ENCODE results near the gene GCLC. TPM values are rescaled to one million over a fixed set of nuclear protein-coding genes. Genes with fewer than 3 reads are reported as not detected.

GCLC gene
- total RNA-seq, 1 experiment from 2014 or later = 108 TPM

- no peak for DNase-seq (ENCODE audit: unreplicated experiment)
- TF ChIP-seq, protein P1, sequence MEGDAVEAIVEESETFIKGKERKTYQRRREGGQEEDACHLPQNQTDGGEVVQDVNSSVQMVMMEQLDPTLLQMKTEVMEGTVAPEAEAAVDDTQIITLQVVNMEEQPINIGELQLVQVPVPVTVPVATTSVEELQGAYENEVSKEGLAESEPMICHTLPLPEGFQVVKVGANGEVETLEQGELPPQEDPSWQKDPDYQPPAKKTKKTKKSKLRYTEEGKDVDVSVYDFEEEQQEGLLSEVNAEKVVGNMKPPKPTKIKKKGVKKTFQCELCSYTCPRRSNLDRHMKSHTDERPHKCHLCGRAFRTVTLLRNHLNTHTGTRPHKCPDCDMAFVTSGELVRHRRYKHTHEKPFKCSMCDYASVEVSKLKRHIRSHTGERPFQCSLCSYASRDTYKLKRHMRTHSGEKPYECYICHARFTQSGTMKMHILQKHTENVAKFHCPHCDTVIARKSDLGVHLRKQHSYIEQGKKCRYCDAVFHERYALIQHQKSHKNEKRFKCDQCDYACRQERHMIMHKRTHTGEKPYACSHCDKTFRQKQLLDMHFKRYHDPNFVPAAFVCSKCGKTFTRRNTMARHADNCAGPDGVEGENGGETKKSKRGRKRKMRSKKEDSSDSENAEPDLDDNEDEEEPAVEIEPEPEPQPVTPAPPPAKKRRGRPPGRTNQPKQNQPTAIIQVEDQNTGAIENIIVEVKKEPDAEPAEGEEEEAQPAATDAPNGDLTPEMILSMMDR (IDR thresholded peaks at IDR 0.05; ENCODE audit: unreplicated experiment) = no peak
- Mint-ChIP-seq H3K4me3 (ENCODE audit: unreplicated experiment) (no peak overlapping the region), H3K27me3 (ENCODE audit: insufficient read depth, unreplicated experiment) (no peaks in the 10 kb centered on the region), H3K36me3 (ENCODE audit: insufficient read depth, unreplicated experiment) (no peaks in the 10 kb centered on the region), H3K9me3 (ENCODE audit: unreplicated experiment) (no peaks in the 10 kb centered on the region), H3K4me1 (ENCODE audit: insufficient read depth, unreplicated experiment) (no peaks in the 10 kb centered on the region), H3K27ac (ENCODE audit: low read depth, unreplicated experiment) (no peak overlapping the region)
- intact Hi-C loops (cut with micrococcal nuclease) = no loop called here
- BruUV-seq (replicated peaks) = no TSS peak
- POLR2A ChIA-PET = no interaction called here
- CTCF ChIA-PET = interaction anchor here (0.8 to 1.1 kb wide), 2 partner anchors 57 to 82 kb away, joined by 3 to 4 read pairs; no protein-coding TSS in a partner anchor
Measured at GRCh38 chr6:53568776-53569616, 24.1 kb upstream of the GCLC start.

DNA sequence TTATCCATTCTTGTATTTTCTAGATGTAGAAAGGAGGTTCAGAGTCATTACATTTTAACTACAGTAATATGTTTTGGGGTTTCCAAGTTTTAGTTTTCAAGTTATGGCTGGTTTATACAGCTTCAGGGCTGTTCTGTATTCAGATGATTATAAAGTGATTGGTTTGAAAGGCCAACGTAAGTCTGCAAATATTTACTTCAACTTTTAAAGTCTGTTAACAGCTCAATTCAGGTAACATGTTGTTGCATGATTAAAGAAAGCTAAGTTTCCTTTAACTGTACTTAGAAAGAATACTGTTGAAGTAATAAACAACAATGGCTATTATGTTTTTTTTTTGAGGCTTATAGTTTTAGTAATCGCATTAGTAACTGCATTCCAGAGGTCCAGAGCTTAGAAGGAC lies 22.8 kb upstream of the GCLC start:
- no TSS peak for BruUV-seq (replicated peaks)
- Mint-ChIP-seq H3K9me3 (ENCODE audit: unreplicated experiment) (peaks cover 4% of the 10 kb centered on the region), H3K27me3 (ENCODE audit: insufficient read depth, unreplicated experiment) (no peaks in the 10 kb centered on the region), H3K36me3 (ENCODE audit: insufficient read depth, unreplicated experiment) (no peaks in the 10 kb centered on the region), H3K27ac (ENCODE audit: low read depth, unreplicated experiment) (no peak overlapping the region), H3K4me3 (ENCODE audit: unreplicated experiment) (no peak overlapping the region), H3K4me1 (ENCODE audit: insufficient read depth, unreplicated experiment) (no peaks in the 10 kb centered on the region)
- ChIA-PET CTCF (interaction anchor here (0.6 kb wide), 1 partner anchor 94 kb away, joined by 4 read pairs; no protein-coding TSS in a partner anchor), POLR2A (interaction anchor here (0.5 to 0.6 kb wide), 2 partner anchors 13 to 51 kb away, joined by 3 read pairs; no protein-coding TSS in a partner anchor)
- intact Hi-C loops (cut with micrococcal nuclease) = no loop called here
- DNase-seq (ENCODE audit: unreplicated experiment) = no peak
- TF ChIP-seq, protein P1 (IDR thresholded peaks at IDR 0.05; ENCODE audit: unreplicated experiment) = no peak

DNA sequence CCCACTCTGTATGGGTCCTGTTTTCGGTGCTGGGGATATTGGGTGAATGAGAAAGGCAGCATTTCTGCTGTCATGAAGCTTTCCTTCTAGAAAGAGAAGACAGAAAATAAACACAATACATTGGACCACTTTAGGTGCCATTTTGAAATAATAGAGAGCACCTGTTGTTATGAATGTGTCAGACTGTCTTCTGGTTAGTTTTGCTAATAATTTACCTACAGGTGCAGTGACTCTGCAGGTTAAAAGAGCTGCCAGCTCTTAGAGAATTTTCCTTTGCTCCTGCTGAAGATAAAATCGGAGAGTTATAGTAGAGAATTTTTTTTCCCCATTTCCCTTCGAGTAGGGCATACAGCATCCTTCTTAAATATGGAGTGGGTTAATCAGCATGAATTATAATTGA lies 21.9 kb upstream of the GCLC start:
- intact Hi-C loops (cut with micrococcal nuclease) = no loop called here
- Mint-ChIP-seq H3K36me3 (ENCODE audit: insufficient read depth, unreplicated experiment) (no peaks in the 10 kb centered on the region), H3K4me1 (ENCODE audit: insufficient read depth, unreplicated experiment) (no peaks in the 10 kb centered on the region), H3K4me3 (ENCODE audit: unreplicated experiment) (no peak overlapping the region), H3K27ac (ENCODE audit: low read depth, unreplicated experiment) (no peak overlapping the region), H3K27me3 (ENCODE audit: insufficient read depth, unreplicated experiment) (no peaks in the 10 kb centered on the region), H3K9me3 (ENCODE audit: unreplicated experiment) (peaks cover 4% of the 10 kb centered on the region)
- DNase-seq (ENCODE audit: unreplicated experiment) = no peak
- CTCF ChIA-PET = no interaction called here
- BruUV-seq (replicated peaks) = no TSS peak
- POLR2A ChIA-PET = interaction anchor here (1.4 kb wide), 1 partner anchor 22 kb away, joined by 3 read pairs; the partner anchor contains the start of gene GCLC
- TF ChIP-seq, protein P1 (IDR thresholded peaks at IDR 0.05; ENCODE audit: unreplicated experiment) = no peak

- Mint-ChIP-seq H3K27ac (ENCODE audit: low read depth, unreplicated experiment) (no peak overlapping the region), H3K27me3 (ENCODE audit: insufficient read depth, unreplicated experiment) (no peaks in the 10 kb centered on the region), H3K36me3 (ENCODE audit: insufficient read depth, unreplicated experiment) (no peaks in the 10 kb centered on the region), H3K9me3 (ENCODE audit: unreplicated experiment) (peaks cover 4% of the 10 kb centered on the region), H3K4me1 (ENCODE audit: insufficient read depth, unreplicated experiment) (no peaks in the 10 kb centered on the region), H3K4me3 (ENCODE audit: unreplicated experiment) (no peak overlapping the region)
- TF ChIP-seq, protein P1 (IDR thresholded peaks at IDR 0.05; ENCODE audit: unreplicated experiment) = no peak
- intact Hi-C loops (cut with micrococcal nuclease) = no loop called here
- CTCF ChIA-PET = no interaction called here
- peak; percentile 32 for DNase-seq (ENCODE audit: unreplicated experiment)
- BruUV-seq (replicated peaks) = no TSS peak
- POLR2A ChIA-PET = interaction anchor here (1.4 kb wide), 1 partner anchor 21 kb away, joined by 3 read pairs; the partner anchor contains the start of gene GCLC
Measured at GRCh38 chr6:53565886-53566285, 21.0 kb upstream of the GCLC start.

Measured in MCF 10A (cell line).